Natural killer cell (primary cell): ENCODE results near the gene MSI2. TPM values are rescaled to one million over a fixed set of nuclear protein-coding genes. Genes with fewer than 3 reads are reported as not detected.

Source experiments
- ATAC-seq, 3 donors: fragments of 150-1000 bp in 2 of 3; fragments of 200-7000 bp in 1 of 3; cut with Tn5 transposase; 1 replicate in 1 of 3; 2 replicates in 2 of 3; pipeline ENCODE4 v1.10.0; 2021; ENCODE audit warnings: mild to moderate bottlenecking in 2 of 3, moderate library complexity in 2 of 3
- DNase-seq, 2 donors: peaks; one replicate each; pipeline versions ENCODE4 v3.0.0 to v3.0.0-alpha.2; 2013 to 2021; ENCODE audit warnings: mixed read lengths in 1 of 2
- H3K27ac ChIP-seq: one replicate; pipeline ENCODE4 v1.5.1; 2013; ENCODE audit warnings: mild to moderate bottlenecking, low read length
- H3K27me3 ChIP-seq: one replicate; pipeline ENCODE4 v1.6.1; 2013; ENCODE audit warnings: low read length; ENCODE audit not compliant: control insufficient read depth, insufficient read depth
- H3K36me3 ChIP-seq: one replicate; pipeline ENCODE4 v1.6.1; 2013; ENCODE audit warnings: low read length; ENCODE audit not compliant: control insufficient read depth, insufficient read depth
- H3K4me1 ChIP-seq: one replicate; pipeline ENCODE4 v1.6.1; 2013; ENCODE audit warnings: low read length; ENCODE audit not compliant: control insufficient read depth, insufficient read depth
- H3K4me3 ChIP-seq: one replicate; pipeline ENCODE4 v1.5.1; 2013; ENCODE audit warnings: low read length
- H3K9me3 ChIP-seq: one replicate; pipeline ENCODE4 v1.6.1; 2013; ENCODE audit warnings: low read length; ENCODE audit not compliant: control insufficient read depth, insufficient read depth
- H3K27ac Mint-ChIP-seq, 2 donors: one replicate each; pipeline ENCODE4 v1.8.0; 2022; ENCODE audit warnings: mild to moderate bottlenecking in 2 of 2, mixed read lengths in 2 of 2, moderate library complexity in 1 of 2
- H3K27me3 Mint-ChIP-seq, 2 donors: one replicate each; pipeline ENCODE4 v1.8.0; 2022; ENCODE audit warnings: low read depth in 2 of 2, mixed read lengths in 2 of 2
- H3K36me3 Mint-ChIP-seq: one replicate; pipeline ENCODE4 v1.8.0; 2022; ENCODE audit warnings: mixed read lengths
- H3K4me1 Mint-ChIP-seq, 2 donors: one replicate each; pipeline ENCODE4 v1.8.0; 2022; ENCODE audit warnings: mixed read lengths in 2 of 2
- H3K4me3 Mint-ChIP-seq: one replicate; pipeline ENCODE4 v1.8.0; 2022; ENCODE audit warnings: mild to moderate bottlenecking, moderate library complexity, mixed read lengths
- H3K9me3 Mint-ChIP-seq, 2 donors: one replicate each; pipeline ENCODE4 v1.8.0; 2022; ENCODE audit warnings: mixed read lengths in 2 of 2
- WGBS: methylation state at CpG from one replicate; pipeline ENCODE4 v1.1.7; 2013; ENCODE audit warnings: missing lambda C conversion rate; ENCODE audit not compliant: insufficient coverage; 5-methylcytosine and 5-hydroxymethylcytosine counted together
- intact Hi-C: fragments of 100-400 bp; cut with micrococcal nuclease; formaldehyde crosslinking; loops from one replicate; pipeline ENCODE4 v1.14.2; 2022
- total RNA-seq, 4 donors: library from RNA; stranded (reverse); fragments of 120-200 nt in 1 of 4; gene quantifications; one replicate each; pipeline versions ENCODE4 v1.2.3 to v1.2.4, GENCODE V29; 2013 to 2022
- TF ChIP-seq, protein P1 (sequence below): fragments of 200-600 bp; IDR thresholded peaks from one replicate; pipeline ENCODE4 v1.8.0; 2022; ENCODE audit warnings: antibody characterized with exemption

Gene MSI2
- total RNA-seq, 3 donors from 2014 or later (not counting 1 experiment from before 2014, with no cell fraction given): 95.5 to 145 (median 96.8) TPM

DNA sequence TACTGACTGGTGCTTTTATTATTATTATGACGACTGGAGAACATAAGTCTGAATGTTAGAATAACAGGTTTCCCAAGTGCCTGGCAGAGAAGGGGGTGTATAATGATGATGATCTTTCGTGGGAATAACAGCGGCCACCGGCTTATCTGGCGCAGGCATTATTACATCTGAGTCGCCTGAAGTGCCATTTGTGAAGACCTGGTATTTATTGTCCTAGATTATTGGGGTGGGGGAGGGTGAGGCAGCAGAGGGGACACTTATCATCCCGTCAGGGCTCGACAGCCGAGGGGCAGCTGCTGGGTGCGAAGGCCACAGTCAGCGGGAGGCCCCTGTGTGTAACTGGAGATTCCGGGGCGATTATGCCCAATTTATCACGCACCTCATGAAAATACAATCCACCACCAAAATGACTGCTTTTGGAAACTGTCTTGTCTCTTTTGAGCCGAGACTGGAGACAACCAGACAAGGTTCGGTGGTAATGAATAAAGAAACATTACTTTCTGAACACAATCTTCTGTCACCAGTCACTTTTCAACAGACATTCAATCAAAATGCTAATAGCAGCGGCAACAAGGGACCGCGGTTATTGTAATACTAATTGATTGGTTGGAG, 289.5 kb downstream of the MSI2 start:
- WGBS: 98% methylated on average over 19 of the region's 19 CpGs
- H3K9me3 Mint-ChIP-seq: no peaks in the 10 kb centered on the region
- Histone ChIP-seq H3K9me3 (no peaks in the 10 kb centered on the region), H3K27me3 (no peaks in the 10 kb centered on the region), H3K4me1 (peaks cover 3% of the 10 kb centered on the region), H3K4me3 (no peak overlapping the region), H3K27ac (no peak overlapping the region), H3K36me3 (no peaks in the 10 kb centered on the region)
- no peak overlapping the region for H3K4me3 Mint-ChIP-seq
- DNase-seq (no peak), ATAC-seq (no peak)
- no peak overlapping the region for H3K27ac Mint-ChIP-seq
- peaks cover 10 to 25% of the 10 kb centered on the region in 2 donors for H3K4me1 Mint-ChIP-seq
- TF ChIP-seq, protein P1, sequence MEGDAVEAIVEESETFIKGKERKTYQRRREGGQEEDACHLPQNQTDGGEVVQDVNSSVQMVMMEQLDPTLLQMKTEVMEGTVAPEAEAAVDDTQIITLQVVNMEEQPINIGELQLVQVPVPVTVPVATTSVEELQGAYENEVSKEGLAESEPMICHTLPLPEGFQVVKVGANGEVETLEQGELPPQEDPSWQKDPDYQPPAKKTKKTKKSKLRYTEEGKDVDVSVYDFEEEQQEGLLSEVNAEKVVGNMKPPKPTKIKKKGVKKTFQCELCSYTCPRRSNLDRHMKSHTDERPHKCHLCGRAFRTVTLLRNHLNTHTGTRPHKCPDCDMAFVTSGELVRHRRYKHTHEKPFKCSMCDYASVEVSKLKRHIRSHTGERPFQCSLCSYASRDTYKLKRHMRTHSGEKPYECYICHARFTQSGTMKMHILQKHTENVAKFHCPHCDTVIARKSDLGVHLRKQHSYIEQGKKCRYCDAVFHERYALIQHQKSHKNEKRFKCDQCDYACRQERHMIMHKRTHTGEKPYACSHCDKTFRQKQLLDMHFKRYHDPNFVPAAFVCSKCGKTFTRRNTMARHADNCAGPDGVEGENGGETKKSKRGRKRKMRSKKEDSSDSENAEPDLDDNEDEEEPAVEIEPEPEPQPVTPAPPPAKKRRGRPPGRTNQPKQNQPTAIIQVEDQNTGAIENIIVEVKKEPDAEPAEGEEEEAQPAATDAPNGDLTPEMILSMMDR: no peak
- no peaks in the 10 kb centered on the region for H3K36me3 Mint-ChIP-seq
- intact Hi-C loops: no loop called here
- H3K27me3 Mint-ChIP-seq: peaks cover 0 to 6% of the 10 kb centered on the region in 2 donors

DNA sequence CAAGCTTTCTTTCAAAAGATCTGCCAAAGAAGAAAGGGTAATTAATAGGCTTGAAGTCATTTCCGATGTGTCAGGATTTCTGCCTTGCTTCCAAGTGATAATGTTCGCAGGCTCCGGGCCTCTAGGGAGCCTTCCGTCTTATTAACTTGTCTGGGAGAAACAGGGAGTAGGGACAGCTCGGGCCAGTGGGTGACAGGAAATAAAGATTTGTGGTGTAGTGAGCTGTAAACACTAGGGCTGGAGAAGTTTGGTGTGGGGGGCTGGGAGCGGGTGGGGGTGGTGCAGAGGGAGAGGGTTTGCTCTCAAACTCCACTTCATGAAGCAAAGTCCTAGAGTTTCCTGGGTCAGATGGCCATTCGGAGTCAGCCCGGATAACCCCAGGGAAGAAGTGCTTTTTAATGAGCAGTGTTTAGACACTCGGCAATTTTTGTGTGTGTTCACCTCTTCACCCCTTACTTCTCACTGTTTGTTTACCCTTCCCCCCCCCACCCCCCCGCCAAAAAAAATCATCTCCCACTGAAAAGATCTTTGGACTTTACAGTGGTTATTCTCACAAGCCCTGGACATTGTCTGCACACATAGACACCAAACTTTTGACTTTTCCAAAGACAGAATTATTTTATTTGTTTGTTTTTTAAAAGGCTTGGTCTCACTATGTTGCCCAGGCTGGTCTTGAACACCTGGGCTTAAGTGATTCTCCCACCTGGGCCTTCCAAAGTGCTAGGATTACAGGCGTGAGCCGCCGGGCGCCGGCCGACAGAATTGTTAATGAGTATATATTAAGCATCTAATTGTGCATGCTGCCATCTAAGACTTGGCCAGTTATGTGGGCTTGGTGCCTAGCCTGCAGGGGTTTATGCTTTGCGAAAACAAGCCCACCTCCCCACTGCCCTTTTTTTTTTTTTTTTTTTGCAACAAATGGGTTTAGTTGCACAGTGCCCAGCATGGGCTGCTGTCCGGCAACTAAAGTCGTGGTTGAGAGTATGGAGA, 292.4 kb downstream of the MSI2 start:
- TF ChIP-seq, protein P1: no peak
- no peak overlapping the region for H3K27ac ChIP-seq
- peaks cover 21 to 39% of the 10 kb centered on the region in 2 donors for H3K4me1 Mint-ChIP-seq
- H3K27me3 ChIP-seq: no peaks in the 10 kb centered on the region
- 76% methylated on average over 17 of the region's 19 CpGs for WGBS
- H3K27ac Mint-ChIP-seq: no peak overlapping the region
- H3K9me3 Mint-ChIP-seq: no peaks in the 10 kb centered on the region
- H3K27me3 Mint-ChIP-seq: peaks cover 14% of the 10 kb centered on the region in 2 donors
- intact Hi-C loops: no loop called here
- H3K9me3 ChIP-seq: no peaks in the 10 kb centered on the region
- H3K36me3 Mint-ChIP-seq: no peaks in the 10 kb centered on the region
- H3K36me3 ChIP-seq: no peaks in the 10 kb centered on the region
- ATAC-seq (no peak), DNase-seq (no peak)
- H3K4me3 Mint-ChIP-seq: no peak overlapping the region
- no peak overlapping the region for H3K4me3 ChIP-seq
- H3K4me1 ChIP-seq: peaks cover 23% of the 10 kb centered on the region

DNA sequence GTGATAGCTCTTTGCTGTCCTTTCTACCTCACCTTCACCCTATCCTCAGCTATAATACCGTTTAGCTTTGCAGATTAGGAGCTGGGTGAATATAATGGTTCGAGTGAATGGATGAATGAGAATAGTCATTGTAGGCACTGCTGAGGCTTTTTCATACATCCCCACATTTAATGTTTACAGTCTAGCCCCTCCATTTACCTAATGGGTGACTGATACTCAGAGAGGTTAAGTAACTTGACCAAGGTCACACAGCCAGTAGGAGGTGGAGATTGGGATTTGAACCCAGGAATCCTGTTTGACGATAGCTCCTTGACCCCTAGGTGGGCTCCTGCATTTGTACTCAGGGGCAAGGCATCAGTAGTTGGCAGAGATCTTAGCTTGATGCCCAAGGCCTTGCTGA, 293.1 kb downstream of the MSI2 start:
- Histone ChIP-seq H3K4me1 (peaks cover 28% of the 10 kb centered on the region), H3K36me3 (no peaks in the 10 kb centered on the region), H3K27me3 (no peaks in the 10 kb centered on the region), H3K4me3 (no peak overlapping the region), H3K9me3 (no peaks in the 10 kb centered on the region), H3K27ac (no peak overlapping the region)
- Mint-ChIP-seq H3K4me3 (no peak overlapping the region), H3K36me3 (no peaks in the 10 kb centered on the region), H3K27me3 (peaks cover 14% of the 10 kb centered on the region in 2 donors), H3K4me1 (peaks cover 22 to 40% of the 10 kb centered on the region in 2 donors), H3K9me3 (no peaks in the 10 kb centered on the region), H3K27ac (no peak overlapping the region)
- 100% methylated on average over 1 of the region's 3 CpGs for WGBS
- TF ChIP-seq, protein P1: no peak
- intact Hi-C loops: no loop called here
- no peak for ATAC-seq
- DNase-seq: no peak
